Calu3 (cell line): Measurements from ENCODE around the gene OR4D2. TPM values are rescaled to one million over a fixed set of nuclear protein-coding genes. Genes with fewer than 3 reads are reported as not detected.

ENCODE experiments used
- BruUV-seq: library from RNA; stranded (reverse); fragments of 400-500 nt; replicated peaks from 2 replicates; lab custom pipeline; 2021; lab: Mats Ljungman, UMichigan
- CTCF ChIA-PET: fragments of 300-600 bp; sonication (Branson Sonifier 250); formaldehyde crosslinking; loops from one replicate; lab custom pipeline; 2022; ENCODE audit warnings: antibody characterized with exemption; lab: Charles Lee
- DNase-seq: peaks from one replicate; pipeline ENCODE4 v3.0.0; 2022
- H3K27ac Mint-ChIP-seq: one replicate; pipeline ENCODE4 v1.8.0; 2022; ENCODE audit warnings: mixed read lengths; ENCODE audit not compliant: unreplicated experiment
- H3K27me3 Mint-ChIP-seq: one replicate; pipeline ENCODE4 v1.8.0; 2022; ENCODE audit warnings: mixed read lengths; ENCODE audit not compliant: unreplicated experiment
- H3K36me3 Mint-ChIP-seq: one replicate; pipeline ENCODE4 v1.8.0; 2022; ENCODE audit warnings: mild to moderate bottlenecking, moderate library complexity, mixed read lengths; ENCODE audit not compliant: insufficient read depth, unreplicated experiment
- H3K4me1 Mint-ChIP-seq: one replicate; pipeline ENCODE4 v1.8.0; 2022; ENCODE audit warnings: mild to moderate bottlenecking, low read depth, mixed read lengths; ENCODE audit not compliant: unreplicated experiment
- H3K4me3 Mint-ChIP-seq: one replicate; pipeline ENCODE4 v1.8.0; 2022; ENCODE audit warnings: mild to moderate bottlenecking, low read depth, moderate library complexity, mixed read lengths; ENCODE audit not compliant: unreplicated experiment
- H3K9me3 Mint-ChIP-seq: one replicate; pipeline ENCODE4 v1.8.0; 2022; ENCODE audit warnings: low read depth, mixed read lengths; ENCODE audit not compliant: unreplicated experiment
- intact Hi-C: fragments of 100-400 bp; cut with micrococcal nuclease; formaldehyde crosslinking; loops from one replicate; pipeline ENCODE4 v1.10.0; 2022; ENCODE audit not compliant: unreplicated experiment
- total RNA-seq: library from RNA; stranded (reverse); gene quantifications from 2 replicates; pipeline ENCODE4 v1.2.3, GENCODE V29; 2022
- TF ChIP-seq, protein P1 (sequence below): fragments of 200-600 bp; IDR thresholded peaks from one replicate; pipeline ENCODE4 v1.8.0; 2022; ENCODE audit warnings: antibody characterized with exemption; ENCODE audit not compliant: unreplicated experiment

OR4D2 gene
- total RNA-seq, 1 experiment from 2014 or later, result not detected

DNA sequence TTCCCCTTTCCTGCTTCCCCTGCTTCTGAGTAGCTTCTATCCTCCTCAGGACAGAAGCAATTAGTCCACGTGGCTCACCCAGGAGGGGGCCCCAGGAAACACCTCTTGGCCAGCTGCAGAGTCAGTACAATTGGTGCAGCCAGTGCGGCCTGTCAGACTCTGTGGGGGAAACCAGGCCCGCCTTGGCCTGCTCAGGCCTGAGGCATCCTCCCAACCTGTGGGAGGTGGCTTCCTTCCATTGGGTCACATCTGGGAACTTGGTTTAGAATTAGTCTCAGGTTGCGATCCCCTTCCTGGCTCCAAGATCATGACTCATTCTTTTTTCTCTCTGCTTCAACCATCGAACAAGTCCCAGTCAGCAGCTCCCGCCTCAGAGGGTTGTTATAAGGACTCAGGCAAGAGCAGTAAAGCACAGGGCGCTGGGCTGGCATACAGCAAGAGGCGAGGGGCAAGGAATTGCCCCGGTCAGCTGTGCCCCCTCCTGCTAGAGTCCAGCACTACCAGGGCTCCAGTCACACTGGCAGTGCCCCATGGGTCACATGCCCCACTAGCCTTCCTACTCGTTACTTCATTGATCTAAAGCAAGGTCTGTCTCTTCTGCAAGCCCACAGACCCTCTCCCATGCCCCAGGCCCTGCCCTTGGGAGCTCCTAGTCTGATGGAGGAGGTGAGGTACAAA, 17.7 kb downstream of the OR4D2 start:
- no peak for DNase-seq
- BruUV-seq, result no TSS peak
- CTCF ChIA-PET, result interaction anchor here (0.5 kb wide), 1 partner anchor 387 kb away, joined by 4 read pairs; no protein-coding TSS in a partner anchor
- peaks cover under 1% of the 10 kb centered on the region for H3K4me1 Mint-ChIP-seq
- intact Hi-C loops, result no loop called here
- H3K4me3 Mint-ChIP-seq, result no peak overlapping the region
- TF ChIP-seq, protein P1, sequence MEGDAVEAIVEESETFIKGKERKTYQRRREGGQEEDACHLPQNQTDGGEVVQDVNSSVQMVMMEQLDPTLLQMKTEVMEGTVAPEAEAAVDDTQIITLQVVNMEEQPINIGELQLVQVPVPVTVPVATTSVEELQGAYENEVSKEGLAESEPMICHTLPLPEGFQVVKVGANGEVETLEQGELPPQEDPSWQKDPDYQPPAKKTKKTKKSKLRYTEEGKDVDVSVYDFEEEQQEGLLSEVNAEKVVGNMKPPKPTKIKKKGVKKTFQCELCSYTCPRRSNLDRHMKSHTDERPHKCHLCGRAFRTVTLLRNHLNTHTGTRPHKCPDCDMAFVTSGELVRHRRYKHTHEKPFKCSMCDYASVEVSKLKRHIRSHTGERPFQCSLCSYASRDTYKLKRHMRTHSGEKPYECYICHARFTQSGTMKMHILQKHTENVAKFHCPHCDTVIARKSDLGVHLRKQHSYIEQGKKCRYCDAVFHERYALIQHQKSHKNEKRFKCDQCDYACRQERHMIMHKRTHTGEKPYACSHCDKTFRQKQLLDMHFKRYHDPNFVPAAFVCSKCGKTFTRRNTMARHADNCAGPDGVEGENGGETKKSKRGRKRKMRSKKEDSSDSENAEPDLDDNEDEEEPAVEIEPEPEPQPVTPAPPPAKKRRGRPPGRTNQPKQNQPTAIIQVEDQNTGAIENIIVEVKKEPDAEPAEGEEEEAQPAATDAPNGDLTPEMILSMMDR, result no peak
- no peaks in the 10 kb centered on the region for H3K36me3 Mint-ChIP-seq
- peaks cover 68% of the 10 kb centered on the region for H3K27me3 Mint-ChIP-seq
- H3K27ac Mint-ChIP-seq, result no peak overlapping the region
- H3K9me3 Mint-ChIP-seq, result no peaks in the 10 kb centered on the region

DNA sequence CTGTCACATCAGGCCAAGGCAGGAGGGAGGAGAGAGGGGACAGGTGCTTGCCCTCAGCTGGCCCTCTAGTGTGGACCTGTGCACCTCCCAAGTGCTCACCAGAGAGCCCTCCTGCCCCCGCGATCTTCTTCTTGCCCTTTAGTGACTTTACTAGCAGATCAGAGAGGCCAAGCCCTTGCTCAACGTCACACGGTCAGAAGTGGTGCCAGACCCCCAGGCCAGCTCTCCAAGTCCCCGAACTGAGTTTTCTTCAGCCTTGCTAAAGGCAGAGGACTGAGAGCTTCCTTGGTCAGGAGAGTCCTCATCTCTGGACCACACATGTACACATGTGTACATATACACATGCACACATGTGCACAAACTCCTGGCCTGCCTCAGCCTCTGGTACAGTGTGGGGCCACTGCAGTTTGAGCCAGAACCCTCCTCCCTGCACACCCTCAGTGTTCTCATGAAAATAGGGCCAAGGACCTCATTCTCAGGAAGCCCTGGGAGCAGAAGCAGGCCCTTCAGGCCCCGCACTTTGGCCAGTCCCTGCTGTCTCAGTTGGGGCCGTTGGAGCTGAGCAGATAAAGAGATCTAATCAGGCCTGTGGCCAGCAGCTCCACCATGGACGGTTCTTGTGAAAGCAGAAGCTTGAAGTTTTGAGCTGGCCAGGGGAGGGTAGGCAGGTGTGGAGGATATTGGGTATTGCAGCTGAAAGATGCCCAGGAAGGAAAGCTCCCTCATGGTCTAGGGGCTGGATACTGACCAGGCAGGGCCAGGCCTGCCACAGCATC, 18.4 kb downstream of the OR4D2 start:
- Mint-ChIP-seq H3K4me1 (peaks cover 6% of the 10 kb centered on the region), H3K27me3 (peaks cover 68% of the 10 kb centered on the region), H3K36me3 (no peaks in the 10 kb centered on the region), H3K27ac (no peak overlapping the region), H3K4me3 (no peak overlapping the region), H3K9me3 (no peaks in the 10 kb centered on the region)
- intact Hi-C loops, result no loop called here
- CTCF ChIA-PET, result interaction anchor here (0.5 kb wide), 1 partner anchor 388 kb away, joined by 4 read pairs; no protein-coding TSS in a partner anchor
- no TSS peak for BruUV-seq
- TF ChIP-seq, protein P1, result no peak
- DNase-seq, result no peak

DNA sequence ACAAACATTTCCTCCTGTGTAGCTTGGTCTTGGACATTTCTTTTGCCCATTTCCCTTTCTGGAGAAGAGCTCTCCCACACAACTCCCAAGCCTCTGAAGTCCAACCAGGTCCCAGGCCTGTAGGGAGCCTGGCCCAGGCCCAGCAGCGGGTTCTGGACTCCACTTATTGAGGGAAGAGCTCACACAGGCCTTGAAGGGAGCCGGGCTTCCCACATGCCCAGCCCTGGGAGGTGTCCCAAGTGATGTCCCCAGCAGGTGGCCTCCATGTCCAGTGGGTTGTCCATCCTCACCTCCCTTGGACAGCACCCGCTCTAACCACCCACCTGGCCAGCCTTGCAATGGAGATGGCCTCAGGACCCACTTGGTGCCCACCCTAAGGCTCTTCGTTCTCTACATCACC, 19.8 kb downstream of the OR4D2 start:
- TF ChIP-seq, protein P1, result no peak
- no peak overlapping the region for H3K27ac Mint-ChIP-seq
- no peaks in the 10 kb centered on the region for H3K9me3 Mint-ChIP-seq
- H3K27me3 Mint-ChIP-seq, result peaks cover 68% of the 10 kb centered on the region
- intact Hi-C loops, result no loop called here
- H3K4me3 Mint-ChIP-seq, result no peak overlapping the region
- DNase-seq, result no peak
- BruUV-seq, result no TSS peak
- no peaks in the 10 kb centered on the region for H3K36me3 Mint-ChIP-seq
- H3K4me1 Mint-ChIP-seq, result peaks cover 6% of the 10 kb centered on the region
- CTCF ChIA-PET, result no interaction called here

DNA sequence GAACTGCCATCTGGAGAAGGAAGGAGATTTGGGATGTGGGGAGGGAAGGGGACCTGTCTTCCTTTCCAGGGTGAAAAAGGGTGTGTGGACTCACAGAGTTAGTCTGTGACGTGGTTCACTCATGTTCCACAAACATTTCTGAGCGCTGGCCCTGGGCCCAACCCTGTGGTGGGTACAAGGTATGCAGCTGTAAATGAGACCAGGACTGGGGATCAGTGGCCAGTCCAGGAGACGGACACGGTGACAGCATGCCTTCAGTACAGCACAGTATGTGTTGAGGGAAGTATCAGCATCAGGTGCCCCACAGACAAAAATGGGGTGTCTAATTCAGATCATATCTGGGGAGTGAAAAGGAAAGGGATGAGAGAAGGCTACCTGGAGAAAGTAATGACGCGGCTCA, 20.3 kb downstream of the OR4D2 start:
- intact Hi-C loops, result no loop called here
- CTCF ChIA-PET, result no interaction called here

More for the DNA sequence above, 20.3 kb downstream of the OR4D2 start:
- Mint-ChIP-seq H3K9me3 (no peaks in the 10 kb centered on the region), H3K36me3 (no peaks in the 10 kb centered on the region), H3K4me3 (no peak overlapping the region), H3K27ac (no peak overlapping the region), H3K4me1 (peaks cover 6% of the 10 kb centered on the region), H3K27me3 (peaks cover 68% of the 10 kb centered on the region)
- TF ChIP-seq, protein P1, result no peak
- BruUV-seq, result no TSS peak
- DNase-seq, result no peak
